HepG2 (cell line): ENCODE data around the gene TMEM80. TPM values are rescaled to one million over a fixed set of nuclear protein-coding genes. Genes with fewer than 3 reads are reported as not detected.

ENCODE experiments used
- GMEB2 ChIP-seq: IDR thresholded peaks from 2 replicates; pipeline ENCODE4 v1.6.1; 2016; ENCODE audit warnings: missing biosample characterization, missing genetic modification reagents, low read depth
- GRHL1 ChIP-seq: sonication (generic); formaldehyde crosslinking; conservative IDR thresholded peaks from 2 replicates; pipeline ENCODE4 v1.8.0; 2022; ENCODE audit warnings: missing genetic modification reagents
- HCFC1 ChIP-seq: fragments of 150-350 bp; IDR thresholded peaks from 2 replicates; pipeline ENCODE4 v1.6.1; 2014; ENCODE audit warnings: low read depth, low read length
- KDM5B ChIP-seq: sonication (generic); formaldehyde crosslinking; IDR thresholded peaks from 2 replicates; pipeline ENCODE4 v1.4.0; 2020; ENCODE audit warnings: missing genetic modification reagents, mild to moderate bottlenecking, borderline replicate concordance
- MIXL1 ChIP-seq: IDR thresholded peaks from 2 replicates; pipeline ENCODE4 v1.6.1; 2016
- POLR2AphosphoS2 ChIP-seq: IDR thresholded peaks from 2 replicates; pipeline ENCODE4 v1.6.1; 2011; ENCODE audit warnings: low read depth, low read length, improper control_type of control experiment
- RCOR2 ChIP-seq: IDR thresholded peaks from 2 replicates; pipeline ENCODE4 v1.6.1; 2016; ENCODE audit warnings: missing biosample characterization, missing genetic modification reagents
- TEAD3 ChIP-seq: optimal IDR thresholded peaks from 2 replicates; pipeline ENCODE3; 2016; ENCODE audit warnings: borderline replicate concordance
- ZFP37 ChIP-seq: sonication (generic); formaldehyde crosslinking; IDR thresholded peaks from 2 replicates; pipeline ENCODE4 v1.4.0; 2020; ENCODE audit warnings: missing genetic modification reagents, borderline replicate concordance
- ZNF318 ChIP-seq: sonication (generic); formaldehyde crosslinking; IDR thresholded peaks from 2 replicates; pipeline ENCODE4 v1.4.0; 2020; ENCODE audit warnings: mild to moderate bottlenecking, missing genetic modification reagents
- ZNF354B ChIP-seq: sonication (generic); formaldehyde crosslinking; IDR thresholded peaks from 2 replicates; pipeline ENCODE4 v1.8.0; 2022; ENCODE audit warnings: mild to moderate bottlenecking, missing genetic modification reagents
- ZNF460 ChIP-seq: sonication (generic); formaldehyde crosslinking; IDR thresholded peaks from 2 replicates; pipeline ENCODE4 v1.5.1; 2020; ENCODE audit warnings: missing genetic modification reagents, mild to moderate bottlenecking, borderline replicate concordance
- ZNF766 ChIP-seq: sonication (generic); formaldehyde crosslinking; IDR thresholded peaks from 2 replicates; pipeline ENCODE4 v1.5.0; 2020; ENCODE audit warnings: missing genetic modification reagents, borderline replicate concordance
- ZNF800 ChIP-seq: sonication (generic); formaldehyde crosslinking; IDR thresholded peaks from 2 replicates; pipeline ENCODE4 v1.4.0; 2020; ENCODE audit warnings: missing genetic modification reagents
- ZNF878 ChIP-seq: sonication (generic); formaldehyde crosslinking; IDR thresholded peaks from 2 replicates; pipeline ENCODE4 v1.8.1; 2023; ENCODE audit warnings: mild to moderate bottlenecking, missing genetic modification reagents, moderate library complexity
- polyA plus RNA-seq, 8 experiments: library from polyadenylated mRNA; depleted of rRNA in 3 of 8; stranded (reverse) in 7 of 8; unstranded in 1 of 8; fragments of >200 nt; fragmentation: Illumina TruSeq in 4 of 8; extraction: Trizol in 4 of 8; gene quantifications; 2 replicates each; pipeline versions ENCODE4 v1.2.1 to v1.2.3, GENCODE V29; 2011 to 2016; ENCODE audit warnings: low read depth in 4 of 8, missing spikeins in 1 of 8, mixed read lengths in 1 of 8; ENCODE audit not compliant: insufficient read depth in 1 of 8
- total RNA-seq, 5 experiments: library from RNA; depleted of rRNA; stranded (reverse); fragments of >200 nt; fragmentation: Illumina TruSeq; extraction: Trizol; gene quantifications; 2 replicates each; pipeline ENCODE4 v1.2.3, GENCODE V29; 2016; ENCODE audit warnings: low read depth in 1 of 5

TMEM80 gene
- total and polyA plus RNA-seq, 2 of the 13 experiments (the other 11 are each of a cell fraction or from before 2014, with no cell fraction given) = 5.6 to 17.1 TPM

GRCh38 chr11:704781-705645 lies 9.4 kb downstream of the TMEM80 start (continued):
- TF ChIP-seq KDM5B (peak; percentile 56; the same call in 1 of the 2 replicates), MIXL1 (CRISPR knock-in tag) (peak; percentile 77), RCOR2 (CRISPR knock-in tag) (0 out of 2 replicates have a peak, but pooled peaks have one; percentile 58), POLR2AphosphoS2 (no peak), ZNF318 (CRISPR knock-in tag) (peak; percentile 62; the same call in 1 of the 2 replicates), ZNF354B (CRISPR knock-in tag) (peak; percentile 90), GRHL1 (CRISPR knock-in tag) (no peak), TEAD3 (CRISPR knock-in tag) (peak; percentile 85), GMEB2 (0 out of 2 replicates have a peak, but pooled peaks have one; percentile 27), ZFP37 (CRISPR knock-in tag) (no peak; the same call in none of the 2 replicates), ZNF800 (CRISPR knock-in tag) (peak; percentile 73; the same call in 1 of the 2 replicates), ZNF878 (CRISPR knock-in tag) (0 out of 2 replicates have a peak, but pooled peaks have one; percentile 44), ZNF460 (peak; percentile 70; the same call in 1 of the 2 replicates), HCFC1 (no peak; the same call in 1 of the 2 replicates), ZNF766 (peak; percentile 82)
